Upper lobe of left lung (tissue), 4 donors: ENCODE results near the gene TMEM256.

Experiments
- POLR2AphosphoS5 ChIP-seq, 2 donors: sonication (generic); formaldehyde crosslinking; IDR thresholded peaks; one replicate each; pipeline ENCODE4 v1.5.1; 2017; ENCODE audit warnings: antibody characterized with exemption in 2 of 2
- TF ChIP-seq, protein P1 (sequence below), 6 experiments: fragments of 450-650 bp in 4 of 6; fragments of 200-600 bp in 2 of 6; sonication (generic) in 2 of 6; IDR thresholded peaks; one replicate each; pipeline ENCODE4 v1.5.1; 2016 to 2019; ENCODE audit warnings: antibody characterized with exemption in 6 of 6

GRCh38 chr17:7432296-7432695 is 28.4 kb upstream of the TMEM256 start:
- no peak for TF ChIP-seq POLR2AphosphoS5 (IDR thresholded peaks at IDR 0.05)
- TF ChIP-seq, protein P1, sequence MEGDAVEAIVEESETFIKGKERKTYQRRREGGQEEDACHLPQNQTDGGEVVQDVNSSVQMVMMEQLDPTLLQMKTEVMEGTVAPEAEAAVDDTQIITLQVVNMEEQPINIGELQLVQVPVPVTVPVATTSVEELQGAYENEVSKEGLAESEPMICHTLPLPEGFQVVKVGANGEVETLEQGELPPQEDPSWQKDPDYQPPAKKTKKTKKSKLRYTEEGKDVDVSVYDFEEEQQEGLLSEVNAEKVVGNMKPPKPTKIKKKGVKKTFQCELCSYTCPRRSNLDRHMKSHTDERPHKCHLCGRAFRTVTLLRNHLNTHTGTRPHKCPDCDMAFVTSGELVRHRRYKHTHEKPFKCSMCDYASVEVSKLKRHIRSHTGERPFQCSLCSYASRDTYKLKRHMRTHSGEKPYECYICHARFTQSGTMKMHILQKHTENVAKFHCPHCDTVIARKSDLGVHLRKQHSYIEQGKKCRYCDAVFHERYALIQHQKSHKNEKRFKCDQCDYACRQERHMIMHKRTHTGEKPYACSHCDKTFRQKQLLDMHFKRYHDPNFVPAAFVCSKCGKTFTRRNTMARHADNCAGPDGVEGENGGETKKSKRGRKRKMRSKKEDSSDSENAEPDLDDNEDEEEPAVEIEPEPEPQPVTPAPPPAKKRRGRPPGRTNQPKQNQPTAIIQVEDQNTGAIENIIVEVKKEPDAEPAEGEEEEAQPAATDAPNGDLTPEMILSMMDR (IDR thresholded peaks at IDR 0.05): no peak
